Activated CD4-positive, alpha-beta T cell treated with anti-CD3 and anti-CD28 coated beads for 36 hours (primary cell): ENCODE measurements around the gene CYP3A5. TPM values are rescaled to one million over a fixed set of nuclear protein-coding genes. Genes with fewer than 3 reads are reported as not detected.
"Not testable (repeated sequence)": the region's sequence is repeated elsewhere in the genome, so short reads cannot be mapped to it uniquely, and the experiment has no call there.

Experiments
- ATAC-seq: fragments of 200-7000 bp; cut with Tn5 transposase; one replicate; pipeline ENCODE4 v1.10.0; 2021; ENCODE audit warnings: mild to moderate bottlenecking, moderate library complexity
- CTCF ChIA-PET: fragments of 350-600 bp; sonication (Branson Sonifier 250); formaldehyde crosslinking; loops from one replicate; lab custom pipeline; 2021; ENCODE audit warnings: antibody characterized with exemption; lab: Charles Lee
- POLR2A ChIA-PET: fragments of 350-600 bp; sonication (Branson Sonifier 250); formaldehyde crosslinking; loops from one replicate; lab custom pipeline; 2021; ENCODE audit warnings: antibody characterized with exemption, inconsistent platforms; lab: Charles Lee
- DNase-seq: peaks from one replicate; pipeline ENCODE4 v3.0.0-alpha.2; 2020
- H3K27ac Mint-ChIP-seq: one replicate; pipeline ENCODE4 v1.8.0; 2021; ENCODE audit warnings: mixed read lengths
- H3K27me3 Mint-ChIP-seq: one replicate; pipeline ENCODE4 v1.8.0; 2021; ENCODE audit warnings: mixed read lengths
- H3K36me3 Mint-ChIP-seq: one replicate; pipeline ENCODE4 v1.8.0; 2021; ENCODE audit warnings: low read depth, mixed read lengths
- H3K4me1 Mint-ChIP-seq: one replicate; pipeline ENCODE4 v1.8.0; 2021; ENCODE audit warnings: mixed read lengths
- H3K4me3 Mint-ChIP-seq: one replicate; pipeline ENCODE4 v1.8.0; 2021; ENCODE audit warnings: mild to moderate bottlenecking, moderate library complexity, mixed read lengths
- H3K9me3 Mint-ChIP-seq: one replicate; pipeline ENCODE4 v1.8.0; 2021; ENCODE audit warnings: low read depth, mixed read lengths
- intact Hi-C, 2 experiments: fragments of 100-400 bp; cut with DNase I in 1 of 2; cut with micrococcal nuclease in 1 of 2; formaldehyde crosslinking; loops; one replicate each; pipeline versions ENCODE4 v1.14.2 to v1.15.1; 2022 to 2024; cut with DNase I, micrococcal nuclease
- total RNA-seq, 2 experiments: library from RNA; stranded (reverse); gene quantifications; one replicate each; pipeline ENCODE4 v1.2.3, GENCODE V29; 2021

The CYP3A5 gene
- total RNA-seq, 2 experiments from 2014 or later = not detected

GRCh38 chr7:99698867-99699730 is 19.3 kb upstream of the CYP3A5 start:
- H3K27ac Mint-ChIP-seq, H3K36me3 Mint-ChIP-seq, DNase-seq, POLR2A ChIA-PET, H3K4me3 Mint-ChIP-seq, intact Hi-C loops, ATAC-seq, H3K27me3 Mint-ChIP-seq, H3K4me1 Mint-ChIP-seq, H3K9me3 Mint-ChIP-seq: not testable (repeated sequence)
- CTCF ChIA-PET = interaction anchor here (0.6 to 1.4 kb wide), 3 partner anchors 29 to 69 kb away, joined by 3 read pairs; no protein-coding TSS in a partner anchor

- no peak for ATAC-seq
- Mint-ChIP-seq H3K4me1 (peaks cover 12% of the 10 kb centered on the region), H3K27me3 (no peaks in the 10 kb centered on the region), H3K27ac (no peak overlapping the region), H3K4me3 (no peak overlapping the region), H3K9me3 (peaks cover 4% of the 10 kb centered on the region), H3K36me3 (no peaks in the 10 kb centered on the region)
- ChIA-PET POLR2A (no interaction called here), CTCF (interaction anchor here (0.5 kb wide), 1 partner anchor 42 kb away, joined by 3 read pairs; no protein-coding TSS in a partner anchor)
- DNase-seq = no peak
- intact Hi-C loops = no loop called here
Observed at GRCh38 chr7:99694912-99695304, 15.1 kb upstream of the CYP3A5 start.

- Mint-ChIP-seq H3K9me3 (peaks cover 4% of the 10 kb centered on the region), H3K4me3 (no peak overlapping the region), H3K36me3 (no peaks in the 10 kb centered on the region), H3K27me3 (no peaks in the 10 kb centered on the region), H3K4me1 (peaks cover 12% of the 10 kb centered on the region), H3K27ac (no peak overlapping the region)
- ChIA-PET POLR2A (no interaction called here), CTCF (interaction anchor here (0.5 kb wide), 2 partner anchors 41 to 440 kb away, joined by 3 read pairs; no protein-coding TSS in a partner anchor)
- DNase-seq = no peak
- ATAC-seq = no peak
- intact Hi-C loops = no loop called here
Observed at GRCh38 chr7:99694201-99694911, 14.6 kb upstream of the CYP3A5 start.

- Mint-ChIP-seq H3K4me3 (no peak overlapping the region), H3K27ac (no peak overlapping the region), H3K36me3 (no peaks in the 10 kb centered on the region), H3K4me1 (peaks cover 12% of the 10 kb centered on the region), H3K9me3 (peaks cover 4% of the 10 kb centered on the region), H3K27me3 (no peaks in the 10 kb centered on the region)
- intact Hi-C loops = no loop called here
- no peak for ATAC-seq
- CTCF ChIA-PET = interaction anchor here (0.5 to 1.1 kb wide), 2 partner anchors 52 to 440 kb away, joined by 3 read pairs; no protein-coding TSS in a partner anchor
- DNase-seq = peak; percentile 15
- POLR2A ChIA-PET = no interaction called here
Observed at GRCh38 chr7:99693427-99694200, 13.8 kb upstream of the CYP3A5 start.

- CTCF ChIA-PET = interaction anchor here (1.1 kb wide), 1 partner anchor 51 kb away, joined by 3 read pairs; no protein-coding TSS in a partner anchor
Observed at GRCh38 chr7:99693100-99693426, 13.3 kb upstream of the CYP3A5 start.

GRCh38 chr7:99692563-99692962 is 12.8 kb upstream of the CYP3A5 start:
- POLR2A ChIA-PET, H3K9me3 Mint-ChIP-seq, H3K36me3 Mint-ChIP-seq, H3K27me3 Mint-ChIP-seq, H3K27ac Mint-ChIP-seq, DNase-seq, H3K4me3 Mint-ChIP-seq, intact Hi-C loops, ATAC-seq: not testable (repeated sequence)
- H3K4me1 Mint-ChIP-seq = peaks cover 12% of the 10 kb centered on the region
- CTCF ChIA-PET = interaction anchor here (1.1 kb wide), 1 partner anchor 51 kb away, joined by 3 read pairs; no protein-coding TSS in a partner anchor

More at GRCh38 chr7:99693100-99693426, 13.3 kb upstream of the CYP3A5 start:
- peaks cover 12% of the 10 kb centered on the region for H3K4me1 Mint-ChIP-seq
- peaks cover 4% of the 10 kb centered on the region for H3K9me3 Mint-ChIP-seq
- no peak overlapping the region for H3K4me3 Mint-ChIP-seq
- no peaks in the 10 kb centered on the region for H3K27me3 Mint-ChIP-seq
- no peak overlapping the region for H3K27ac Mint-ChIP-seq
- POLR2A ChIA-PET = no interaction called here
- intact Hi-C loops = no loop called here
- DNase-seq = no peak
- H3K36me3 Mint-ChIP-seq = no peaks in the 10 kb centered on the region
- no peak for ATAC-seq

- CTCF ChIA-PET, H3K27me3 Mint-ChIP-seq, H3K27ac Mint-ChIP-seq, H3K36me3 Mint-ChIP-seq, intact Hi-C loops, H3K4me3 Mint-ChIP-seq, DNase-seq, ATAC-seq, POLR2A ChIA-PET, H3K9me3 Mint-ChIP-seq: not testable (repeated sequence)
- H3K4me1 Mint-ChIP-seq = peaks cover 12% of the 10 kb centered on the region
Observed at GRCh38 chr7:99691658-99692057, 11.9 kb upstream of the CYP3A5 start.

GRCh38 chr7:99690918-99691317 is 11.1 kb upstream of the CYP3A5 start:
- POLR2A ChIA-PET, H3K36me3 Mint-ChIP-seq, CTCF ChIA-PET, DNase-seq, H3K4me3 Mint-ChIP-seq, intact Hi-C loops, H3K27me3 Mint-ChIP-seq, H3K9me3 Mint-ChIP-seq, ATAC-seq, H3K27ac Mint-ChIP-seq: not testable (repeated sequence)
- peaks cover 12% of the 10 kb centered on the region for H3K4me1 Mint-ChIP-seq

GRCh38 chr7:99685871-99686608 is 6.2 kb upstream of the CYP3A5 start:
- H3K36me3 Mint-ChIP-seq, CTCF ChIA-PET, H3K4me1 Mint-ChIP-seq, intact Hi-C loops, H3K27ac Mint-ChIP-seq, H3K27me3 Mint-ChIP-seq, H3K4me3 Mint-ChIP-seq, POLR2A ChIA-PET, ATAC-seq, DNase-seq, H3K9me3 Mint-ChIP-seq: not testable (repeated sequence)

- peaks cover 6% of the 10 kb centered on the region for H3K9me3 Mint-ChIP-seq
- DNase-seq (no peak), ATAC-seq (no peak)
- intact Hi-C loops = no loop called here
- ChIA-PET CTCF (no interaction called here), POLR2A (no interaction called here)
- H3K36me3 Mint-ChIP-seq = peaks cover 6% of the 10 kb centered on the region
- H3K27ac Mint-ChIP-seq = no peak overlapping the region
- H3K4me1 Mint-ChIP-seq = no peaks in the 10 kb centered on the region
- no peaks in the 10 kb centered on the region for H3K27me3 Mint-ChIP-seq
- no peak overlapping the region for H3K4me3 Mint-ChIP-seq
Observed at GRCh38 chr7:99685129-99685758, 5.4 kb upstream of the CYP3A5 start.
